Measurements from ENCODE around the gene PRDM2. TPM values are rescaled to one million over a fixed set of nuclear protein-coding genes. Genes with fewer than 3 reads are reported as not detected.

PRDM2 gene
- total and polyA plus RNA-seq, 8 donors = 9.3 to 26.4 (median 15.1) TPM

DNA sequence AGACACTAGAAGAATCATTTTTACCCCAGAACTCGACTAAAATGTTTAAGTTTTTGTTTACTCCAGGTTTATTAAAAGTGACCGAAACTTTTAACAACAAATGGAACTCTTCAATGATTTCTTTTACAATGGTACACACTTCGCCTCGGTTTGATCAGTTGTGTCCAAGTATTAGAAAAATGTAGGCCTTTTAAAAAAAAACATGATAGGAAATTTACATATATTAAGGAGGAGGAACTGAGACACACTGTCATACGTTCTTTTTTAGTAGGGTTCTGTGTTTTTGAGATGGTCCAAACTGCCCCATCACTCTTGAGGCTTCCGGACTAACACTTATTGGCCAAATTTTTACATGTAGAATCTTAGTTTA is 1.3 kb downstream of the PRDM2 start:
- H3K4me3 ChIP-seq = no peak overlapping the region
- H3K4me1 ChIP-seq = no peaks in the 10 kb centered on the region
- no peaks in the 10 kb centered on the region for H3K9me3 ChIP-seq
- peak overlapping the region in 1 of 4 donors; percentile 82 for H3K27ac ChIP-seq
- ATAC-seq (no peak), DNase-seq (no peak), FAIRE-seq (no peak)
- H3K27me3 ChIP-seq = no peaks in the 10 kb centered on the region
- intact Hi-C loops (cut with DNase I) = no loop called here
- 84 to 89% methylated on average over 6 of the region's 6 CpGs for WGBS, 2 donors
- TF ChIP-seq, protein P1, sequence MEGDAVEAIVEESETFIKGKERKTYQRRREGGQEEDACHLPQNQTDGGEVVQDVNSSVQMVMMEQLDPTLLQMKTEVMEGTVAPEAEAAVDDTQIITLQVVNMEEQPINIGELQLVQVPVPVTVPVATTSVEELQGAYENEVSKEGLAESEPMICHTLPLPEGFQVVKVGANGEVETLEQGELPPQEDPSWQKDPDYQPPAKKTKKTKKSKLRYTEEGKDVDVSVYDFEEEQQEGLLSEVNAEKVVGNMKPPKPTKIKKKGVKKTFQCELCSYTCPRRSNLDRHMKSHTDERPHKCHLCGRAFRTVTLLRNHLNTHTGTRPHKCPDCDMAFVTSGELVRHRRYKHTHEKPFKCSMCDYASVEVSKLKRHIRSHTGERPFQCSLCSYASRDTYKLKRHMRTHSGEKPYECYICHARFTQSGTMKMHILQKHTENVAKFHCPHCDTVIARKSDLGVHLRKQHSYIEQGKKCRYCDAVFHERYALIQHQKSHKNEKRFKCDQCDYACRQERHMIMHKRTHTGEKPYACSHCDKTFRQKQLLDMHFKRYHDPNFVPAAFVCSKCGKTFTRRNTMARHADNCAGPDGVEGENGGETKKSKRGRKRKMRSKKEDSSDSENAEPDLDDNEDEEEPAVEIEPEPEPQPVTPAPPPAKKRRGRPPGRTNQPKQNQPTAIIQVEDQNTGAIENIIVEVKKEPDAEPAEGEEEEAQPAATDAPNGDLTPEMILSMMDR (IDR thresholded peaks at IDR 0.05) = no peak
- H3K36me3 ChIP-seq = no peaks in the 10 kb centered on the region

DNA sequence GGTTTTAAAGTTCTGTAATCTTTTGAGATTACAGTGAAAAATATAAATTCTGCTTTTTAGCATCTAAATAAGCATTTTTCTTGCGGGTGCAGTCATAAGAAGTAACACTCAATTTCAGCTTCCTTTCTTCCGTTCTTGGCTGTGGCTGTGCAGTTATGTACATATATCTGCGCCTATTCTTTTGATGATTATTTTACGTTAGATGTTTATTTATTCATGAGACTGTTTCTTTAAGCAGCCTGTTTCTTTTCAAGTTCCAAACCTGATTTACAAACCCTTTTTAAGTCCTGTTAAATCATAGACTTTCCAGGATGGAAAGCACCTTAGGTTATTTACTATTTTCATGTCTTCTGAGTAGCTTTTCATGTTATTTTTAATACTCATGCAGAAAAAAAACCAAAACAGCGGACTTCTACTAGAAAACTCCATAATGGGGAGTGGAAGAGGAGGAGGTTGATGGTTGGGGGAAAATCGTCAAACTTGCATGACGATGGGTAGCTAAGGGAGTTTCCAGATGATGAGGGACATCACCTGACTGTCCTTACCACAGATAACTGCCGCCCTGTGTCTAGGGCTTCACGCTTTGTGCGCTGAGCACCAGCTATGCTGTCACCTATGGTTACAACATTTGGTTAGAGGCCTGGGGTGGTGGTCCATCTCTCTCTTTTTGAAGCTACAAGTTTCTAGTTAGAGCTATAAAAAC is 2.6 kb downstream of the PRDM2 start:
- no peaks in the 10 kb centered on the region for H3K4me1 ChIP-seq
- TF ChIP-seq, protein P1 (IDR thresholded peaks at IDR 0.05) = no peak
- intact Hi-C loops (cut with DNase I) = no loop called here
- no peak overlapping the region for H3K4me3 ChIP-seq
- no peak for FAIRE-seq
- H3K27ac ChIP-seq = no peak overlapping the region
- DNase-seq = no peak
- no peaks in the 10 kb centered on the region for H3K27me3 ChIP-seq
- ATAC-seq = no peak
- H3K9me3 ChIP-seq = no peaks in the 10 kb centered on the region
- no peaks in the 10 kb centered on the region for H3K36me3 ChIP-seq
- 80 to 86% methylated on average over 10 of the region's 10 CpGs for WGBS, 2 donors

DNA sequence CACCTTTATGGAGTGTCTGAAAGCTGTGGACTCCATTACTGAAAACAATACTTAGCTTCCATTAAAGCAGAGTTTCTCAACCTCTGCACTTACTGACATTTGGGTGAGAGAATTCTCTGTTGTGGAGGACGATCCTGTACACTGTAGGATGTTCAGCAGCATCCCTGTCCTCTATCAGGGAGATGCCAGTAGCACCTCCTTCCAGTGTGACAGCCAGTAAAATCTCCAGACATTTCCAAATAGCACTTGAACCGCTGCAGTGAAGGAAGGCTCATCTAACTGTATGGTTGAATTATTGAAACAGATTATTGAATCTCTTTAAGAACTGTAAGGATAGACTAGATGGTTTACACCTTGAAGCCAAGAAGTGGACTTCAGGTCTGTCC is 3.1 kb downstream of the PRDM2 start:
- intact Hi-C loops (cut with DNase I) = no loop called here
- FAIRE-seq (no peak), ATAC-seq (no peak), DNase-seq (no peak)
- Histone ChIP-seq H3K36me3 (no peaks in the 10 kb centered on the region), H3K27ac (no peak overlapping the region), H3K27me3 (no peaks in the 10 kb centered on the region), H3K4me1 (no peaks in the 10 kb centered on the region), H3K4me3 (no peak overlapping the region), H3K9me3 (no peaks in the 10 kb centered on the region)
- WGBS, 2 donors = 76 to 80% methylated on average over 2 of the region's 2 CpGs
- TF ChIP-seq, protein P1 (IDR thresholded peaks at IDR 0.05) = no peak

DNA sequence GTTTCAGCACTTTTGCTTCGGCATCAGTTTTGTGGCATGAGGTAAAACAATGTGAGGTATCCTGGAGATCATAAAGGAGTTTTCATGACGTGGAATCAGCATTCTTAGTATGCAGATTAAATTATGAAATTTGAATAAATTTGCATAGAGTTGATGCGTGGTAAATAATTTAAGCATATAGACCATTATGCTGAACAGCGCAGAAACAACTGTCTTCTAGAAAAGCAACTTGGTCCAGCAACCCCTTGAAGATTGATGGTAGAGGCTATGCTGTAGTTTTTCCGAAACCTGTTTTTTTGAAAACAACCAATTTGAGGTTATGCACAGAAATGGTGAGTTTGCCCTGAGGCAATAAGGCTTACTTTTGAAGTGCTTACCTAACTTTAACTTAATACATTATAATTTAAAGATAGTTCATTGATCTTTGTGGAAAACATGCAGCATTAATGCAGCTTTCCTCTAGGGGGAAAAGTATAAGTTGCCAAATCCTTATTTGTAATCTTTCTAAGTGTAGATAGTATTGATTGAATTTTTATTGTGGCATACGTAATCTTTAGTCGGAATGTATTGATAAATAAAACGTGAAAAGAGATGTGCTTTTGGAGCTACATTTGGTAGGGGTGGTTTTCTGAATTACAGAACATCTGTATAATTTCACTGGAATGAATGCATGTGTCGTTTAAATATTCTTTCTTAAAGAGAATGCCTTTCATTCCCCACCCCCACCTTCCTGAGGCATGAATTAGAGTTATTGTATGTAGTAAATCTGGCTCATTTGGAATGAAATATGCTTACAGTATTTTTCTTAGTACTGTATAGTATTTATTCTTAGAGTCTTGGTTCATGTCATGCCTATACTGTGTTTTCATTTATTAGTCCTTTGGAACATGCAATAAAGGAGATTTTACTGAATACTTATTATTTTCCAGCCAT is 3.8 kb downstream of the PRDM2 start:
- H3K9me3 ChIP-seq = no peaks in the 10 kb centered on the region
- DNase-seq (no peak), FAIRE-seq (no peak), ATAC-seq (no peak)
- H3K36me3 ChIP-seq = no peaks in the 10 kb centered on the region
- no peaks in the 10 kb centered on the region for H3K4me1 ChIP-seq
- intact Hi-C loops (cut with DNase I) = no loop called here
- 73 to 77% methylated on average over 9 of the region's 9 CpGs for WGBS, 2 donors
- no peak overlapping the region for H3K27ac ChIP-seq
- TF ChIP-seq, protein P1 (IDR thresholded peaks at IDR 0.05) = no peak
- no peaks in the 10 kb centered on the region for H3K27me3 ChIP-seq
- no peak overlapping the region for H3K4me3 ChIP-seq
